T-helper 9 cell (primary cell): ENCODE data around the gene URM1.
"Not testable (repeated sequence)": the region's sequence is repeated elsewhere in the genome, so short reads cannot be mapped to it uniquely, and the experiment has no call there.

ENCODE experiments used
- DNase-seq: peaks from one replicate; pipeline ENCODE4 v3.0.0-alpha.2; 2020
- total RNA-seq, 2 donors: gene quantifications; one replicate each; lab custom pipeline; 2026; lab: John Stamatoyannopoulos, UW

The URM1 gene
- 21.5 to 49.9 reads per million in 2 donors for total RNA-seq

GRCh38 chr9:128370752-128371629, at the start of gene URM1:
URM1 (plus strand) TSS chr9:128371374; CDS start chr9:128371381, 7 bp downstream.
- peak; percentile 93 for DNase-seq

GRCh38 chr9:128321879-128322403, 49.2 kb upstream of the URM1 start:
- DNase-seq = no peak

GRCh38 chr9:128322404-128323211, 48.6 kb upstream of the URM1 start, which contains the start of the genes COQ4 and TRUB2:
COQ4 (plus strand) TSS chr9:128322839; CDS start chr9:128322859, 20 bp downstream.
TRUB2 (minus strand) TSS chr9:128322447; CDS start chr9:128322408, 39 bp downstream.
- peak; percentile 90 for DNase-seq

GRCh38 chr9:128323212-128323730, 47.9 kb upstream of the URM1 start:
- no peak for DNase-seq

- DNase-seq = no peak
Measured at GRCh38 chr9:128323791-128324190, 47.4 kb upstream of the URM1 start.

- DNase-seq = no peak
Measured at GRCh38 chr9:128324401-128324800, 46.8 kb upstream of the URM1 start.

- DNase-seq = no peak
Measured at GRCh38 chr9:128325629-128326028, 45.5 kb upstream of the URM1 start.

- no peak for DNase-seq
Measured at GRCh38 chr9:128333451-128333869, 37.7 kb upstream of the URM1 start.

GRCh38 chr9:128335161-128335560, 36.0 kb upstream of the URM1 start:
- no peak for DNase-seq

GRCh38 chr9:128335914-128336313, 35.3 kb upstream of the URM1 start:
- DNase-seq = no peak

GRCh38 chr9:128337936-128338335, 33.2 kb upstream of the URM1 start:
- DNase-seq = no peak

- DNase-seq = not testable (repeated sequence)
Measured at GRCh38 chr9:128338852-128339614, 32.1 kb upstream of the URM1 start.

GRCh38 chr9:128339761-128340690, 31.1 kb upstream of the URM1 start, which contains the start of gene SLC27A4:
SLC27A4 (plus strand) TSS chr9:128340527; CDS start chr9:128343133, 2,606 bp downstream.
- peak; percentile 77 for DNase-seq

GRCh38 chr9:128340691-128341434, 30.3 kb upstream of the URM1 start:
- no peak for DNase-seq

- DNase-seq = peak; percentile 46
Measured at GRCh38 chr9:128341435-128341849, 29.7 kb upstream of the URM1 start.

GRCh38 chr9:128342971-128343680, 28.0 kb upstream of the URM1 start:
- no peak for DNase-seq

- DNase-seq = no peak
Measured at GRCh38 chr9:128343855-128344254, 27.3 kb upstream of the URM1 start.

GRCh38 chr9:128344931-128345605, 26.1 kb upstream of the URM1 start:
- no peak for DNase-seq

GRCh38 chr9:128349125-128349524, 22.0 kb upstream of the URM1 start:
- no peak for DNase-seq
